GM23248 (cell line): ENCODE data around the gene CFP. TPM values are rescaled to one million over a fixed set of nuclear protein-coding genes. Genes with fewer than 3 reads are reported as not detected.
A peak's percentile ranks its signal among the peaks of the same experiment; 100 is the strongest.

Source experiments
- DNase-seq: peaks from one replicate; pipeline ENCODE4 v3.0.0-alpha.2; 2015
- H2AFZ ChIP-seq: fragments of 200-600 bp; sonication (generic); 2 replicates; pipeline ENCODE4 v1.6.1; 2016; ENCODE audit warnings: antibody characterized with exemption
- H3F3A ChIP-seq: fragments of 200-600 bp; sonication (generic); 2 replicates; pipeline ENCODE4 v1.6.1; 2016; ENCODE audit warnings: mild to moderate bottlenecking, antibody characterized with exemption, mixed run types; ENCODE audit not compliant: insufficient read depth
- H3K27ac ChIP-seq: fragments of 200-600 bp; sonication (generic); 2 replicates; pipeline ENCODE4 v1.5.1; 2016; ENCODE audit warnings: mild to moderate bottlenecking
- H3K27me3 ChIP-seq: fragments of 200-600 bp; sonication (generic); replicated peaks from 2 replicates; pipeline ENCODE4 v1.6.1; 2016; ENCODE audit warnings: mild to moderate bottlenecking; ENCODE audit not compliant: insufficient read depth
- H3K36me3 ChIP-seq: fragments of 200-600 bp; sonication (generic); 2 replicates; pipeline ENCODE4 v1.6.1; 2016; ENCODE audit warnings: low read depth, mild to moderate bottlenecking
- H3K4me1 ChIP-seq: fragments of 200-600 bp; sonication (generic); 2 replicates; pipeline ENCODE4 v1.6.1; 2016; ENCODE audit warnings: mild to moderate bottlenecking; ENCODE audit not compliant: insufficient read depth
- H3K4me2 ChIP-seq: fragments of 200-600 bp; sonication (generic); one replicate; pipeline ENCODE4 v1.6.1; 2016; ENCODE audit warnings: mild to moderate bottlenecking; ENCODE audit not compliant: unreplicated experiment
- H3K4me3 ChIP-seq: fragments of 200-600 bp; sonication (generic); 2 replicates; pipeline ENCODE4 v1.5.1; 2016; ENCODE audit warnings: mild to moderate bottlenecking
- H3K79me2 ChIP-seq: fragments of 200-600 bp; sonication (generic); 2 replicates; pipeline ENCODE4 v1.6.1; 2016; ENCODE audit warnings: mild to moderate bottlenecking; ENCODE audit not compliant: insufficient read depth
- H3K9ac ChIP-seq: fragments of 200-600 bp; sonication (generic); 2 replicates; pipeline ENCODE4 v1.6.1; 2016; ENCODE audit warnings: mild to moderate bottlenecking
- H3K9me2 ChIP-seq: fragments of 200-600 bp; sonication (generic); 2 replicates; pipeline ENCODE4 v1.6.1; 2016; ENCODE audit warnings: mixed run types, mild to moderate bottlenecking, moderate library complexity; ENCODE audit not compliant: insufficient read depth
- H3K9me3 ChIP-seq: fragments of 200-600 bp; sonication (generic); one replicate; pipeline ENCODE4 v1.6.1; 2017; ENCODE audit warnings: low read depth
- H4K20me1 ChIP-seq: fragments of 200-600 bp; sonication (generic); 2 replicates; pipeline ENCODE4 v1.6.0; 2016; ENCODE audit not compliant: insufficient read depth
- EZH2 ChIP-seq: fragments of 200-600 bp; sonication (generic); IDR thresholded peaks from 2 replicates; pipeline ENCODE4 v1.6.1; 2018; ENCODE audit warnings: antibody characterized with exemption, mild to moderate bottlenecking; ENCODE audit not compliant: insufficient read depth, poor library complexity, severe bottlenecking
- EZH2phosphoT487 ChIP-seq: fragments of 200-600 bp; sonication (generic); IDR thresholded peaks from 2 replicates; pipeline ENCODE4 v1.6.1; 2018; ENCODE audit warnings: antibody characterized with exemption, moderate library complexity, mild to moderate bottlenecking, low read depth; ENCODE audit not compliant: insufficient read depth
- WGBS, 2 experiments: methylation state at CpG; one replicate each; pipeline ENCODE4 v1.1.6; 2015 to 2017; ENCODE audit warnings: low lambda C conversion rate in 2 of 2, low coverage in 1 of 2; ENCODE audit errors: missing lambda C conversion rate in 2 of 2; 5-methylcytosine and 5-hydroxymethylcytosine counted together
- in situ Hi-C: fragments of 300-500 bp; cut with MboI; formaldehyde crosslinking; loops from 2 replicates; pipeline ENCODE4 v1.15.0; 2020
- polyA plus RNA-seq: library from polyadenylated mRNA; unstranded; fragments of >200 nt; fragmentation: Nextera tagmentation; extraction: Ambion mirVana; gene quantifications from 2 replicates; pipeline ENCODE4 v1.2.1, GENCODE V29; 2016
- total RNA-seq: library from RNA; depleted of rRNA; stranded (reverse); fragments of >200 nt; shearing (Covaris generic); gene quantifications from 2 replicates; pipeline ENCODE4 v1.2.3, GENCODE V29; 2014

The CFP gene
- total and polyA plus RNA-seq, 2 experiments from 2014 or later: not detected

DNA sequence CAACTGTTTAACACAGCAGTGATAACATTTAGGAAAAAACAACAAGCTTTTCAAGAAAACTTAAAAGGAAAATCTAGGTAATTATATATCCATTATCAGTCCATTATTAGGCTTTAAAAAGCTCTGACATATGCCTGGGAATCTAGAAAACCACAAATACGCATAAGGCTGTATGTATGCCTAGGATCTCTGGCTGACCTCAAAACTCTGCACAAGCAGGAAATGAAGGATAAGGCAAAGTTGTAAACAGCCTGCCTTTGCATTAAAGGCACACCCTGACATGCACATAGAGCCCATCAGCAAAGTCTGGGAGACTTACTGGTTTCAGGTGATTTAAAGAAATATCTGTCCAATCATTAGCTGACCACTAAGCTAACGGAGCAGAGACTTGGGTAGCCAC lies 33.5 kb downstream of the CFP start:
- no peaks in the 10 kb centered on the region for H3K9me2 ChIP-seq
- WGBS, 2 experiments: 61 to 65% methylated on average over 2 of the region's 2 CpGs
- DNase-seq: no peak

GRCh38 chrX:47595716-47596251 lies 33.9 kb downstream of the CFP start:
- no peaks in the 10 kb centered on the region for H4K20me1 ChIP-seq

More for the DNA sequence above, 33.5 kb downstream of the CFP start:
- in situ Hi-C loops: no loop called here
- Histone ChIP-seq H3K79me2 (no peaks in the 10 kb centered on the region), H3F3A (no peaks in the 10 kb centered on the region), H3K9ac (no peak overlapping the region), H3K27me3 (no peaks in the 10 kb centered on the region), H3K9me3 (no peaks in the 10 kb centered on the region), H2AFZ (no peak overlapping the region), H3K4me2 (no peak overlapping the region), H3K36me3 (no peaks in the 10 kb centered on the region), H4K20me1 (no peaks in the 10 kb centered on the region), H3K27ac (no peak overlapping the region), H3K4me1 (no peaks in the 10 kb centered on the region), H3K4me3 (no peak overlapping the region)
- TF ChIP-seq EZH2 (no peak), EZH2phosphoT487 (no peak)

GRCh38 chrX:47593522-47593921 lies 36.2 kb downstream of the CFP start:
- no peak for DNase-seq
- Histone ChIP-seq H4K20me1 (no peaks in the 10 kb centered on the region), H3F3A (no peaks in the 10 kb centered on the region), H3K4me2 (no peak overlapping the region), H3K4me3 (no peak overlapping the region), H3K27me3 (no peaks in the 10 kb centered on the region), H3K27ac (no peak overlapping the region), H3K4me1 (no peaks in the 10 kb centered on the region), H3K9me2 (no peaks in the 10 kb centered on the region), H3K9ac (no peak overlapping the region), H3K36me3 (no peaks in the 10 kb centered on the region), H3K79me2 (no peaks in the 10 kb centered on the region), H3K9me3 (no peaks in the 10 kb centered on the region), H2AFZ (no peak overlapping the region)
- in situ Hi-C loops: no loop called here
- whole genome bisulfite sequencing, 2 experiments: 53 to 59% methylated on average over 4 of the region's 4 CpGs
- no peak for TF ChIP-seq EZH2
- TF ChIP-seq EZH2phosphoT487: no peak

More at GRCh38 chrX:47595716-47596251, 33.9 kb downstream of the CFP start:
- Histone ChIP-seq H3K9ac (no peak overlapping the region), H3F3A (no peaks in the 10 kb centered on the region), H2AFZ (no peak overlapping the region), H3K4me2 (no peak overlapping the region), H3K27ac (no peak overlapping the region), H3K79me2 (no peaks in the 10 kb centered on the region), H3K4me1 (no peaks in the 10 kb centered on the region), H3K4me3 (no peak overlapping the region), H3K9me3 (no peaks in the 10 kb centered on the region), H3K27me3 (no peaks in the 10 kb centered on the region), H3K36me3 (no peaks in the 10 kb centered on the region), H3K9me2 (no peaks in the 10 kb centered on the region)
- TF ChIP-seq EZH2phosphoT487 (no peak), EZH2 (no peak)
- in situ Hi-C loops: no loop called here
- 80% methylated on average over 1 of the region's 1 CpG for WGBS, 2 experiments
- peak; percentile 12 for DNase-seq

DNA sequence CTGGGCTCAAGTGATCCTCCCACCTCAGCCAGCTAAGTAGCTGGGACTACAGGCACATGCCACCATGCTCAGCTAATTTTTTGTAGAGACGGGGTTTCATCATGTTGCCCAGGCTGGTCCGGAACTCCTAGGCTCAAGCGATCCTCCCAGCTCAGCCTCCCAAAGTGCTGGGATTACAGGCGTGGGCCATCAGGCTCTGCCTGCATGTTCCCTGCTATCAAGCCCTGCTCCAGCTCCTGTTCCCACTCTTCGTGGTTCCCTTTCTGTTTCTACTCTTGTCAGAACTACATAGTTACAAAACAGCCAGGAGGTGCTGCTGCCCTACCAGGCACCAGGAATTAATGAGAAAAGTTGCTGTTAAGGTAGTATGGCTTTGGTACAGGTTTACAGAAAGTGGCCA lies 38.7 kb downstream of the CFP start:
- no peaks in the 10 kb centered on the region for H3K9me2 ChIP-seq
- no peak overlapping the region for H3K4me3 ChIP-seq
- H3K4me2 ChIP-seq: no peak overlapping the region
- no peaks in the 10 kb centered on the region for H3K9me3 ChIP-seq
- no peak overlapping the region for H2AFZ ChIP-seq
- no peak overlapping the region for H3K27ac ChIP-seq
- no peaks in the 10 kb centered on the region for H3K27me3 ChIP-seq
- no peaks in the 10 kb centered on the region for H4K20me1 ChIP-seq
- no peaks in the 10 kb centered on the region for H3K4me1 ChIP-seq
- H3K79me2 ChIP-seq: no peaks in the 10 kb centered on the region
- H3K36me3 ChIP-seq: no peaks in the 10 kb centered on the region
- TF ChIP-seq EZH2 (no peak), EZH2phosphoT487 (no peak)
- in situ Hi-C loops: no loop called here
- H3K9ac ChIP-seq: no peak overlapping the region
- H3F3A ChIP-seq: no peaks in the 10 kb centered on the region
- no peak for DNase-seq
- WGBS, 2 experiments: 58 to 67% methylated on average over 4 to 5 of the region's 5 CpGs
